Frontal cortex (tissue), 4 donors: ENCODE results near the gene DCLK1. TPM values are rescaled to one million over a fixed set of nuclear protein-coding genes. Genes with fewer than 3 reads are reported as not detected.

Experiments
- DNase-seq, 2 donors: peaks; one replicate each; pipeline ENCODE4 v3.0.0; 2012; ENCODE audit warnings: low spot score in 2 of 2
- FAIRE-seq: peaks from 2 replicates; lab custom pipeline; 2012; peaks lifted over from hg19 to GRCh38; lab: Jason Lieb, UNC
- total RNA-seq: library from RNA; depleted of rRNA; stranded (reverse); fragments of >200 nt; gene quantifications from one replicate; pipeline ENCODE4 v1.2.3, GENCODE V29; 2014
- donor health status: control.
- donor health status: control.
- donor health status: control.

DCLK1 gene
- total RNA-seq, 1 donor from 2014 or later: 263 TPM

DNA sequence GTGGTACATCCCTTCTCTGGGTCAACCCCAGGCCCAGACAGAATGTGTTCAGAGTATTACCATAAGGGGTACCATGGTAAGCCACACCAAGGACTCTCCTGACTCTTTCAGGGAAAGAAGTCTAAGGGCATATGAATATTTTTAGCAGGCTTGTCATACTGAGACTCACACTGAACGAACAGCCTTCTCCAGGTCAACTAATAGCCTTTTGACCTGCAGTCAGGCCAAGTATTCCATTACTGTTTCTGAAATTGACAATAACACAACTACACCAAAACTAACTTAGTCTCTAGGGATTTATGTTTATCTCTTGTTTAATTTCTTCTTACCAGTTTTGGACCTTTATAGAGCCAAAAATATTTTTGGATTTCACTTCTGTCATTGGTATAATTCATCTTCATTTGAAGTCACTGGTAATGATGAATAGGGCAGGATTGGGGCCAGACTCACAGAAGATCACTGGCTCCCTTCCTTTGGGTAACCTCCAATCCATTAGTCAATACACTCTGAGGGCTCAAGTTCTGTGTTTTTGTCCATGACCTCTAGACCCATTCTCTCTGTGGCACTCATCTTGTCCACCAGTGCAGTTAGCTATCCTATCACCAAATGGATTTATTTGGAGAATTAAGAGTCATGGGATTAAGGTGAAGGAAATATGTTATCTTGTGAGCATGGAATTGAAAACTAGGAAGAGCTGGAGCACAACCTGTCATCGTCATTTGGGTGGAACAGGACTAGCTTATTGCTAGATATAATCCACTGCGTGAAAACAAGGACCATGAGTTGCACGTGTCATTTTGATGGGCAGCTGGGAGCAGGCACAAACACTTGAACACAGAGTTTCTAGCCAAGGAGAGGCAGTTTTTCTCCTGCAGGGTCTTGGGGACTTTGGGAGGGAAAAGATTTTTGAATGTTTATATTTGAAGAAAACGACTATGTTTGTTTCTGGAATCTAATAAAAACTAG lies 313.3 kb downstream of the DCLK1 start:
- FAIRE-seq: no peak
- DNase-seq: no peak

DNA sequence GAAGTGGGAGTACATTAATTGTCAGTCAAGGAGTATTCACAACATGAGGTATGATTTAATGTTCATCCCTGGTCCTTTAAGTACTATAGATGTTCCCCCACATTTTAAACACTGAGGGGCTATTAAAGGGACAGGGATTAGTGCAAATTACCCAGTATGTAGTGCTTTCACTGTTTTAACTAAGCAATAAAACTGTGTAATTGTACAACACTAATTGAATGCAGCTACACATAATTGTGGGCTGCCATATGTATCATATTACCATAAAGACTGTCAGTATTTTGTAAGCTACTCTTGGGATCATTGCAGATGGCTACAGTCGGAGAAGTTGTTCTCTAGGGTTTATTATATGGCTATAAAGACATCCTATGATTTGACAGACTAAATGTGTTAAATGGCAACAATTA lies 316.6 kb downstream of the DCLK1 start:
- FAIRE-seq: no peak
- DNase-seq: no peak

DNA sequence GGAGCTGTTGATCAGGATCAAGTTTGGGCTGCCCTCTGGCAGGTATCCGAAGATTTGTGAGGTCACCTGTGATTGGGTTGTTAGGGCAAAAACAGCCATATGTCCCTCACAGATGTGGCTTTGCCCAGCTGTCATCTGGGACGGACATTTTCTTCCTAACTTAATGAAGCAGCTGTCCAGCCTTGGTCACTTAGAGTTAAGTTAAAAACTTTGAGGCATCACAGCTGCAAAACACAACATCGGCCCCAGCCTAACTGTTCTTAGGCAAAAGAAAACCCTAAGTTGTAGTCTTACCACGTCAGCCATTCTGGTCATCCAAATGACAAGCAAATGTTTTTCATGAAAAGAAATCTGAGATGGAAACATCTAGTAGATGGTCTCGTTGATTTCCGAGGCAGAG lies 318.4 kb downstream of the DCLK1 start:
- no peak for FAIRE-seq
- DNase-seq: no peak

DNA sequence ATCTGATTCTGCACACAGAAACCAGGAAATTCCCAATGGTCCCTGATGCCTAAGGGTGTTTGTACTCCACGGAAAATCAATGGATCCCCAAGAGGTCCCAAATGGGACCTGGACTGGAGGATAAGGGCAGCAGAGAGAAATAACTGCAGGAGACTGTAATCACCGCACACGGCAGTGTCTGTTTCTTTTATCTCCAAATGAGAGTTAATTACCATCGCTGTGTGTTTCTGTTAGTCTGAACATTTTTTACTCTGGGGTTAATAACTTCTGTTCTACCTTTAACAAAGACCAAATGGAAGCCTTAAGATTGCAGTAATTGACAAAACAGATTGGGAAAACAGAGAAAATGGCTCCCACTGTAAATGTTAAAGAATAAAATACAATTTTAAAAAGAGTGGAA lies 320.9 kb downstream of the DCLK1 start:
- FAIRE-seq (no peak), DNase-seq (no peak)

DNA sequence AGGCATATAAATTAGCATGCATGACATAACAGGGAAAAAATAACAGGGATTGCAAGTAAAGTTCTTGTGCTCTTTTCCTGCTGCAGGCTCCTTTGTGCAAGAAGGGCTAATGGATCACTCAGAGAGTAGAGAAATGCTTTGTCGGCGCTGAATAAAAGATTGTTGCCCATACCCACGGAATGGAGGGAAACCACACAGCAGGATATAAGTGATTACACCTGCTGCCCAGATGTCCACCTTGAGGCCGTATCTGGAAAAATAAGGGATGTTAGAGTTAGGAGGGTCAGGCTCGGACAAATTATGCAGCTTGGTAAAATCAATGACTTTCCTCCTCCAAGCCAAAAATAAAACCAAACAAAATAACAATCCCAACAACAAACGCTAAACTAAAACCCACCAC lies 322.3 kb downstream of the DCLK1 start:
- no peak for FAIRE-seq
- no peak for DNase-seq

DNA sequence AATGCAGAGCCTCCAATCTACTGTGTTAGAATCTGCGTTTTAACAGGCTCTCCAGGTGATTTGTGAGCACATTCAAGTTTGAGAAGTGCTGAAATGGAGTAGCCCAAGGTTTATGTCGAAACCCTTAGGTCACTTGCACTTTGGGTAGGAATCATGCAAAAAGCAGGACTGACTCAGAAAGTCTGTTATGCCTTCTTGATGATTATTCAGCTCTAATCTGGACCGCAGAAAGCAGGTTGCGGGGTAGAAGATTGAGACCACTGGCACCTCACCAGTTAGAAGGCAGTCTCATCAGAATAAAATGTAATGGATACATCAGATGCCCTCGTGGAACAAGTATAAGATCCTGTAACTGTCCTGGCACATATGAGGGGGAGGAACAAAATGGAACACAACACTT lies 326.3 kb downstream of the DCLK1 start:
- FAIRE-seq (no peak), DNase-seq (no peak)

DNA sequence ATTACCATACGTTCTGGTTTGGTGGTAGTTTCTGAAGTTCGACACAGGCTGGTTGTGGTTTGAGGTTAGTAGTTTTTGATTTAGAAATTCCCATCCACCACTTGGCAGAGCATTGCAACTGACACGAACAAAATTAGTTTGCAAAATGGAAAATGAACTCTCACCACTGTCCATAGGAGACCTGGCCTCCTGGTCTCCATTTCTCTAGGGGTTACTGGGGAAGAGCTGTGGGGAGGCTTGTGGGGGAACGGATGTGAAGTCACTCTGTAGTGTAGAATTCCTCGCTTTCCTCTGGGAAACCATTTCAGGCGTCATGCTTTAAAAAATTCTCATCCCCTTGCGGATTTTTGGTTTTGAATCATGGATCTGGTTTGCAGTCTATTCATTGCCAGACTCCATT lies 333.2 kb downstream of the DCLK1 start:
- DNase-seq (no peak), FAIRE-seq (no peak)

DNA sequence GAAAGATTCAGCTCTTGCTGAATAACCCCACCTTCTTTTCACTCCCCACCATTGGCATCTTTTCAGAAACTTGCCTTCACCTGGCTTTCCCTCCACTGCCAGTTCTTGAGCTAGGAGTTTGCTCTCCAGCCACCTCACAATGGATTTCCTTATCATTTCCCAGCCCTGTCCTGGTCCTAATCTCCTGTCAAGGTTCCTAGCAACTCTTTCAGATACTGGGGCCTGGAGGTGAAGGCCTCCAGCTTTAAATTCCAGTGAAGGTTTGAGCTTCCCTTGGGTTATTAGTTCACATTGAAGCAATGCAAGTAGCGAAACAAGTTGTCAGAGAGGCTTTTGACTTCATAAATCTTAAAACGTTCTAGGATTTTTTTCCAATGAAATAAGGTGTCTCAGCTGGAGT lies 333.9 kb downstream of the DCLK1 start:
- FAIRE-seq (no peak), DNase-seq (no peak)

DNA sequence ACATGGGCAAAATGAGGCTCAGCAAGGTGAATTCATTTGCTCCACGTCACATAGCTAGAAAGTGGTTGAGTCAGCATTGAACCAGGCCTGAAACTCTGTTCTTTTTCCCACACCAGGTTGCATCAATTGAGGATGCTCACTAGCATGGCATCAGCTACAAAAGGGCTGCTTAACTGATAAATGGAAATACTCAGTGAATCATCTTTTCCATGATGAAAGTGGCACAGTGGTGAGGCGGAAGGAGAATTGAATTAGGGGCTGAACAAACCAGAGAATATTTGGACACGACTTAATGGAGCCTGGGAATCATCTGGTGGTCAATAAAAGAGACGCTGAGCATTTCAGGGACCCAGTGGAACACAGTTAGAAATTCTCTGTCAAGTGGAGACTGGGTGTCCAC lies 334.6 kb downstream of the DCLK1 start:
- no peak for DNase-seq
- no peak for FAIRE-seq

DNA sequence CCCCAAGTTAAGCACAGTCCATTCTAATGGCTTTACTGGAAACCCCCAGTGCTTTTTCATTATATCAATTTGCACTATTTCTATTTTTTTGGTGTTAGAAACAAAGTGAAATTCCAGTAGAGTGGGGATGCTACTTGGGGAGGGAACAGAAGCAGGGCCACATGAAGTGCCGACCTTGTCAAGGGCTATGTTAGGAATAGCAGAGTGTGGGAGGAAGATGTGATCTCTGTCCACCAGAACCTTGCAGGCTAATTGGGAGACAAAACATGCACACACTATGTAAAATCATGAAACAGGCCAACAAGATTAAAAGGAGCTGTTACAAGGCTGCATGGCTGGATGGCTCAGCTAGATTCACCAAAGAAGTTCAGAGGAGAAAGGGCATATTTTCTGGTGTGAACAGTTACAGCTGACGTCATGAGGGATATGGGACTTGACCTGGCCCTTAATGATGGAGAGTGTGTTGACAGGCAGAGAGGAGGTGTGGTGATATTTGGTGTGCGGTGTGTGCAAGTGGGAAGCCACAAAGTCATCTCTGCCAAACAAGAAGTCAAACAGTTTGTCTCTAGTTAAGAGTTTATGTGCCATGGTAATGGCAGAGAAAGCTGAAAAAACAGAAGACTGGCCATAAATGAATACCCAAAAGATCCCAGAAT lies 336.3 kb downstream of the DCLK1 start:
- DNase-seq: no peak
- no peak for FAIRE-seq

DNA sequence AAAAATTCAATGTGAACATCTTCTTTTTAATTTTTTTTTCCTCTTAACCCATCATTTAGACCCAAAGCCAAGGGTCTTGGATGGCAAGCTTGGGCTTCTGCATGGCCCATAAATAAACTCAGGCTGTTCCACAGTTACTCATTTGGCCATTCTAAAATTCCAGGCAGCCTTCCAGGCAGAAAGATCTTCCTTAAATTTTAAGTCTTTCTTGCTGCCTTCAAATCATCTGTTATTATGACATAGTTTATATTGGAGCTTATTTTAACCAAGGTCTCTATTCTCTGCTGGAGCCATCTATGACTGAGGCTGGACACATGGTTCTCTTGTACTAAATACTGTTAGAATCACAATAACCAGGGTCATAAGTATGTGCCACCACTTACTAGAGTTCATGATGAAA lies 337.4 kb downstream of the DCLK1 start:
- FAIRE-seq (no peak), DNase-seq (no peak)

DNA sequence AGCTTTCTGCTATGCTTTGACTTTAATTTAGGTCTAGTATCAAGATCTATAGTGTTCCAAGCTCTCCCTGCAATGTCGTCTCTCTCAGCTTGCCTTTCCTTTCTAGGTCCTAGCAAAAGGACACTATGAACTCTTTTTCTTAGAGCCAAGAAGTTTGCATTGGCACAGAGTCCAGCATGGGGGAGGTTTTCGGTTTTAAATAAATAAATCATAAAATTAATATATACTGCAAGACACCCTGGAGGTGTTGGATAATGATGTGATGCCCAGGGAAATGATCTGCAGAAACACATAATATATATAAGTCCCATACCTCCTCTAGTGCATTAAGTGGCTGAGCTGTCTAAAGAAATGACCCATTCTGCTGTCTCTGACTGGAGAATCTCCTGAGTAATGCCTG lies 338.3 kb downstream of the DCLK1 start:
- FAIRE-seq: no peak
- no peak for DNase-seq

DNA sequence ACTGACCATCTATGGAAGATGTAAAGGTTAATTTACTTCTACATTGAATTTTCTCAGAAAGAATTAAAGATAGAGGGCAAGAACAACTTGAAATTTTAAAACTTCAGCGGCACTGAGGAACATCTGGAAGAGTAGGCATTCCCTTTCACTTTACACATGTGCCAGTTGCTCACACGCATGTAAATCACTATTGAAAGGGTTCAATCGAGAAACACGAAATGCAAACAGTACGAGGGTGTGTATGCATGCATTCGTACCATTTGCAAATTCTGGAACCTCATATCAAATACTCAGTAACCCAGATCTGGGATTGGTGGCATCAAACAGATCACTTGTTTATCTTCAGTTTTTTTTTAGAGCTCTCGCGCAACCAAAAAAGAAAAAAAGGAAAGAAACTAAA lies 339.2 kb downstream of the DCLK1 start:
- FAIRE-seq: no peak

DNA sequence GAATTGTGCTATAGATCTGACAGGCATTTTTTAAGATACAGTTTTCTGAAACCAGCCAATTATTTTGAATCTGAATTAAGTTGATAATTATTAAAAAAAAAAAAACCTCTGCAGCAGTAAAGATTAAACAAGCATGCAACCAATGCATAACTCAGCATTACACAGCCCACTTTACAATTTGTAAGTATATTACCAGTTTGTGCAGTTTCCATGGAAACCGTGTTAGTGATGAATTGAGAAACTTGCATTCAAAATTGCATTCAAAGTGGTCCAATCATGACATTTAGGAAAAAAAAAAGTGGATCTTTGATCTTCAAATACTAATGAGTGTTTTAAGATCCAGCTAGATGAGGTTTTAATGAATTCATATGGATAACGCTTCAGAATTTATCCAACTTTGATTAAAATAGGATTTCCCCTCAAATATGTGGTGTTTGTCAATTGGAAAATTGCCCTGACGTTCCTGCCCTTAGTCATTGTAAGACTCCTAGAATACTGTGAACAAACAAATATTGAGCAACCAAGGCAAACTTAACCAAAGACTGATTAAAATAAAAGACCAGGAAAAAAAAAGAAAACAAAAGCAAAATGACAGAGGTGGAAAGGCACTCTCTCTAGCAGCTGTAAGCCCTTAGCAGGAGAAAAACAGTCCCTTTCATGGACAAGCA lies 339.9 kb downstream of the DCLK1 start:
- no peak for FAIRE-seq
- DNase-seq: no peak

More for the DNA sequence above, 339.2 kb downstream of the DCLK1 start:
- no peak for DNase-seq

DNA sequence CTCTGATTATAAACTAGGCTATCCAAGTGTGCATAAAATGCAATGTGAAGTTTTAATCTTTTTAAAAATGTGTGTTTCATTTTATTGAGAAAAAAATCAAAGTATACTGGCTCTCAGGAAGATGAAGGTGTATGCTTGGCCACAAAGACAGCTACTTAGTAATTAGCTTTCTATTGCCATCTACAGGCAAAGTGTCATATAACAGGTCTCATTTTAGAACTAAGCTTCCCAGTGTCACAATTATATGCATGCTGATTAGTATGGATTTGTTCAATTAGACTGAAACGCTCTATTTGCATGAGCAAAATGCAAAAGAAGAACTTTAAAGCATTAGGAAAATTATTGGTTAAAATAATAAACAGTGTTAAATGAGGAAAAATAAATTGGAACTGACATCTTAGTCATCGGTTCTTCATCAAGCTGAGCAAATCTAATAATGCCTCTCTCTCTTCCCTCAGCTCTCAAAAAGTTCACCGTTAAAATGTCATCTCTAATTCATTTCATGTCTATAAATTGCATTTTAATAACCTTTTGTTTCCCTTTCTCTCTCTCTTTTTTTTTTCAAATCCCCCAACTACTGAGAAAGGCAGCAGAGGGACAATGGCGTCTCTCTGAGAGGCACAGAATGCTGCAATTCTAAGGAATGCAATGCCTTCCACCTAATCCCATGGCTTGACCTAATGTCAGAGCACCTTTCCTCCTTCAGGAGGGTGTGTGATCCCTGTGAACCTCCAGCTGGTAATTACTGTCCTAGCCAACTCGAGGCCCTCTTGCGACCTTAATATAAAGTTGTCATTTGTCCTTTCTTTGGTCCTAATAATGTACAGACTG lies 341.6 kb downstream of the DCLK1 start:
- FAIRE-seq: peak; percentile 86
- peak; percentile 4 to 13 for DNase-seq

DNA sequence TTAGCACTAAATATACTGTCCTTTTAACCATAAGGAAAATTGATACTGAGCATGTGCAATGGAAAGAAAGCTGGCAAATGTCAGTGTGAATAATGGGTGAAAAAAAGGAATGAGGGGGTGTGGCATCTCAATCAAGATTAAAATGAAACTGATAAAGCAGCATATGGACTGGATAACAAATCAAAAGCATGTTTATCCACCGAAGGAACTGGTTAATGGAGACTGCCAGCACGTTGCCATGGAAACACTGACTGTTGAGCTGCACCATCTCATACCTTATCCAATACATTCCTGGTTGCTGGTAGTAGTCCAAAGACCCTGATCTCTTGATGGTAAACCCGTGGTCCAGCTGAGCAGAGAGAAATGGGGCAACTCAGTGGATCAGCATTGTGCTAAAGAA lies 343.2 kb downstream of the DCLK1 start:
- DNase-seq (no peak), FAIRE-seq (no peak)

DNA sequence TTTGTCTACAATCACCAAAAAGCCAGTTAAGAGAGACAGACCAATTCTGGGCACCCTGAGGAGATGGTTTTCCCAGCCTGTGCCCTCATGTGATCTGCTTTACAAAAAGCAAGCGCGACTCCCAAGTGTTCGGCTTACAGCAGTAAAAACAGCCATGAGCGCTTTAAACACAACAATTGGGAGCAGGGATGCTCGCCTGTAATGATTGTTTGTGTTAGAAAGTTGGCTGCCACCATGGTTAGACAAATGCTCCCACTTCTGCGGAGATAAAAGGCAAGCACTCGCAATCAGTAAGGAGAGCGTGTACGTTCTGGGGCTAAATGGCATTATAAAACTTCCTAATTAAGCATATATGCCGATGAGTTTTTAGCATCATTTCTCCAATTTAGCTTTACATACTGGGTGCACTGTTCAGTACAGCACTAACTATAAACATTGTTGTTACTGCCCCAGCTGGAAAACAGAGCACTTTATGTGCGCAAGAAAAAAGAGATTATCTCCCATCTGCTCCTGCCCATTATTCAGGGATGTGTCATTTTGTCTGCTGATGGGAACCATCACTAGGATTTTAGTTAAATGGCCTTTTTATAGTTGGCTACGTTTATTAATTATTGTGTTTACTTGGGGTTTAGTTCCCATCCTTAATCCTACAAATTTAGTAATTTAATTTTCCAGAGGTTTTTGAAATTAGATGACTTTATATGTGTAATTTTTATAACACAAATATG lies 345.4 kb downstream of the DCLK1 start:
- DNase-seq: no peak
- no peak for FAIRE-seq

DNA sequence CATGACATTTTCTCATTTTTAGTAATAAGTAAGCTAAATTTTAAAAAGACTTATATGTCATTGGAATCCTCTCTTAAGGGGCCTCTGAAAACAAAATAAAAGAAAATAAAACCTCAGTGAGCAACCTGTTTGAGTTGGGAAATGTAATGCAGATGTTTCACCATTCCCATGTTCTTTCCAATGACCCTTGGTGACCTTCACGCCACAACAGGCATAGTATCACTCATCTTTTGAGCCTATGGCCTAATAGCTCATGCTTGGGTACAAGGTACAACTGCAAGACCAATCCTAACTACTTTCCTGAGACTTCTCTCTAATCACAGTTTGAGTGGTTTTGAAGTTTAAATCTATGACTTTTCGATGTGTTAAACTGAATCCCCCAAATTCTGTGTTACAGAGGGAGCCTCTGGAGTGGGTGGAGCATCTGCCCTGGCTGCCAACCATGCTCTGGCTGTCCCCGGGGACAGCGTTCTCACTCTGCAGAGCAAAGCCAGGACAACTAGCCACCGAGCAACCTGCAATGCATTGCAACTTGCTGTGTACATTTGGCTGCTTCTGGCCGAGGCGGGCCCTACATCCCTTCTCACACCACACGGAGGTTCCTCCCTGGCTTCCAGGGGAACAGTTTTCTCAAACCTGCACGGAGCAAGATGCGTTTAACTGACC lies 346.8 kb downstream of the DCLK1 start:
- DNase-seq: no peak
- FAIRE-seq: no peak

DNA sequence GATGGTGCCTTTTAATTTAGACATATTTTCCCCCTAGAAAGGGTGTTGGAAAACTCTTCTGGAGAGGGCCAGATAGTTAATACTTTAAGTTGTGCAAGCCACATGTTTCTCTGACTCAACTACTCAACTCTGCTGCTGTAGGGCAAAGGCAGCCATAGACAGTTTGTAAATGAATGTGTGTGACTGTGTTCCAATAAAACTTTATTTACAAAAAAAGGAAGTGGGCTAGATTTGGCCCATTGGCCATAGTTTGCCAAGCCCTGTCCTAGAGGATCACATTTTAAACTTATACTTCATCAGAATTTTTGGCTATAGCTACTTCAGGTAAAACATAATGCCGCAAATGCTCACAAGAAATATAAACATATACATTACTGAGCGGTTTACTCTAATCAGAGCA lies 348.4 kb downstream of the DCLK1 start:
- FAIRE-seq: no peak
- no peak for DNase-seq
